ENCODE measurements around the gene ACP2.

GRCh38 chr11:47267876-47268275 lies 19.3 kb upstream of the ACP2 start:
- TF ChIP-seq CTCF (IDR thresholded peaks at IDR 0.05; ENCODE audit: low read length), result no peak
- no peak for TF ChIP-seq EZH2 (optimal IDR thresholded peaks at IDR 0.05; ENCODE audit: low read depth, low read length)
